Muscle of leg (tissue), 11 donors: Measurements from ENCODE around the gene ESRRG. TPM values are rescaled to one million over a fixed set of nuclear protein-coding genes. Genes with fewer than 3 reads are reported as not detected.
A peak's percentile ranks its signal among the peaks of the same experiment; 100 is the strongest.
"Not testable (repeated sequence)": the region's sequence is repeated elsewhere in the genome, so short reads cannot be mapped to it uniquely, and the experiment has no call there.

ENCODE experiments used
- DNase-seq: peaks from one replicate; pipeline ENCODE4 v3.0.0; 2013
- H3K27ac ChIP-seq: one replicate; pipeline ENCODE4 v1.5.1; 2013; ENCODE audit warnings: mild to moderate bottlenecking, low read length, control low read depth
- H3K27me3 ChIP-seq: one replicate; pipeline ENCODE4 v1.6.1; 2013; ENCODE audit warnings: low read length; ENCODE audit not compliant: control insufficient read depth, insufficient read depth
- H3K36me3 ChIP-seq: one replicate; pipeline ENCODE4 v1.6.1; 2013; ENCODE audit warnings: low read length; ENCODE audit not compliant: control insufficient read depth, insufficient read depth
- H3K4me1 ChIP-seq: one replicate; pipeline ENCODE4 v1.6.1; 2013; ENCODE audit warnings: low read length; ENCODE audit not compliant: control insufficient read depth, insufficient read depth
- H3K4me3 ChIP-seq: one replicate; pipeline ENCODE4 v1.5.1; 2013; ENCODE audit warnings: low read length, control low read depth
- H3K9me3 ChIP-seq: replicated peaks from 2 replicates; pipeline ENCODE4 v1.6.1; 2013; ENCODE audit warnings: low read depth, low read length; ENCODE audit not compliant: control insufficient read depth
- WGBS: methylation state at CpG from one replicate; pipeline ENCODE4 v1.1.5; 2013; ENCODE audit warnings: missing lambda C conversion rate; ENCODE audit not compliant: insufficient coverage; 5-methylcytosine and 5-hydroxymethylcytosine counted together
- polyA plus RNA-seq, 8 donors: library from polyadenylated mRNA; unstranded; fragments of 120-200 nt; gene quantifications; one replicate each; pipeline versions ENCODE4 v1.2.1 to v1.2.3, GENCODE V29; 2013; ENCODE audit warnings: inconsistent platforms in 1 of 8, low replicate concordance in 1 of 8; ENCODE audit not compliant: insufficient read length in 8 of 8, insufficient read depth in 1 of 8
- total RNA-seq: library from RNA; stranded (reverse); fragments of 120-200 nt; gene quantifications from one replicate; pipeline ENCODE4 v1.2.4, GENCODE V29; 2013

The ESRRG gene
- total and polyA plus RNA-seq, 9 donors, result 13.6 to 27.8 (median 20.3) TPM

- H3K9me3 ChIP-seq, result no peaks in the 10 kb centered on the region
- no peaks in the 10 kb centered on the region for H3K27me3 ChIP-seq
- WGBS, result 54% methylated on average over 4 of the region's 12 CpGs
- H3K27ac ChIP-seq, result peak overlapping the region; percentile 32
- H3K4me1 ChIP-seq, result peaks cover 2% of the 10 kb centered on the region
- peak; percentile 70 for DNase-seq
- no peaks in the 10 kb centered on the region for H3K36me3 ChIP-seq
- H3K4me3 ChIP-seq, result peak overlapping the region; percentile 23
These were observed 191.7 kb downstream of the ESRRG start for GRCh38 chr1:216531263-216532239.

- no CpG with 5 or more reads among the region's 3 CpGs for WGBS
- not testable (repeated sequence) for H3K4me3 ChIP-seq, H3K27me3 ChIP-seq, DNase-seq, H3K9me3 ChIP-seq, H3K27ac ChIP-seq, H3K4me1 ChIP-seq, H3K36me3 ChIP-seq
These were observed 193.4 kb downstream of the ESRRG start for GRCh38 chr1:216529851-216530250.

- Histone ChIP-seq H3K27ac (no peak overlapping the region), H3K36me3 (no peaks in the 10 kb centered on the region), H3K4me3 (no peak overlapping the region), H3K9me3 (no peaks in the 10 kb centered on the region), H3K27me3 (no peaks in the 10 kb centered on the region), H3K4me1 (peaks cover 2% of the 10 kb centered on the region)
- no peak for DNase-seq
- WGBS, result 57% methylated on average over 1 of the region's 1 CpG
These were observed 194.4 kb downstream of the ESRRG start for GRCh38 chr1:216528816-216529215.

- H3K4me1 ChIP-seq, result no peaks in the 10 kb centered on the region
- H3K36me3 ChIP-seq, result no peaks in the 10 kb centered on the region
- H3K4me3 ChIP-seq, result no peak overlapping the region
- H3K9me3 ChIP-seq, result no peaks in the 10 kb centered on the region
- H3K27ac ChIP-seq, result no peak overlapping the region
- DNase-seq, result no peak
- H3K27me3 ChIP-seq, result no peaks in the 10 kb centered on the region
- 67% methylated on average over 1 of the region's 4 CpGs for WGBS
These were observed 199.6 kb downstream of the ESRRG start for GRCh38 chr1:216523449-216524190.

- no peak for DNase-seq
- H3K4me1 ChIP-seq, result no peaks in the 10 kb centered on the region
These were observed 200.2 kb downstream of the ESRRG start for GRCh38 chr1:216523043-216523442.

GRCh38 chr1:216521477-216521876, 201.8 kb downstream of the ESRRG start:
- WGBS, result 60% methylated on average over 1 of the region's 8 CpGs
- H3K27me3 ChIP-seq, result no peaks in the 10 kb centered on the region
- no peak overlapping the region for H3K4me3 ChIP-seq
- no peaks in the 10 kb centered on the region for H3K4me1 ChIP-seq
- H3K9me3 ChIP-seq, result no peaks in the 10 kb centered on the region
- H3K36me3 ChIP-seq, result no peaks in the 10 kb centered on the region
- no peak for DNase-seq
- no peak overlapping the region for H3K27ac ChIP-seq

More at GRCh38 chr1:216523043-216523442, 200.2 kb downstream of the ESRRG start:
- H3K27me3 ChIP-seq, result no peaks in the 10 kb centered on the region
- WGBS, result 90% methylated on average over 2 of the region's 4 CpGs
- H3K27ac ChIP-seq, result no peak overlapping the region
- no peaks in the 10 kb centered on the region for H3K36me3 ChIP-seq
- H3K9me3 ChIP-seq, result no peaks in the 10 kb centered on the region
- no peak overlapping the region for H3K4me3 ChIP-seq

GRCh38 chr1:216518844-216519627, 204.2 kb downstream of the ESRRG start:
- no CpG with 5 or more reads among the region's 8 CpGs for WGBS
- H3K27ac ChIP-seq, result no peak overlapping the region
- no peak overlapping the region for H3K4me3 ChIP-seq
- no peaks in the 10 kb centered on the region for H3K27me3 ChIP-seq
- H3K4me1 ChIP-seq, result no peaks in the 10 kb centered on the region
- no peaks in the 10 kb centered on the region for H3K9me3 ChIP-seq
- H3K36me3 ChIP-seq, result no peaks in the 10 kb centered on the region
- DNase-seq, result peak; percentile 24

GRCh38 chr1:216502528-216503162, 220.6 kb downstream of the ESRRG start:
- peak; percentile 2 for DNase-seq
- H3K36me3 ChIP-seq, result peaks cover 4% of the 10 kb centered on the region
- 32% methylated on average over 5 of the region's 7 CpGs for WGBS
- no peaks in the 10 kb centered on the region for H3K9me3 ChIP-seq
- no peaks in the 10 kb centered on the region for H3K27me3 ChIP-seq
- no peak overlapping the region for H3K4me3 ChIP-seq
- H3K27ac ChIP-seq, result no peak overlapping the region
- H3K4me1 ChIP-seq, result no peaks in the 10 kb centered on the region

- no peak overlapping the region for H3K27ac ChIP-seq
- no peaks in the 10 kb centered on the region for H3K36me3 ChIP-seq
- H3K4me1 ChIP-seq, result no peaks in the 10 kb centered on the region
- no peaks in the 10 kb centered on the region for H3K27me3 ChIP-seq
- DNase-seq, result no peak
- no CpG with 5 or more reads among the region's 3 CpGs for WGBS
- H3K4me3 ChIP-seq, result no peak overlapping the region
- no peaks in the 10 kb centered on the region for H3K9me3 ChIP-seq
These were observed 222.8 kb downstream of the ESRRG start for GRCh38 chr1:216500273-216500967.
